Spleen (tissue), 7 donors: ENCODE results near the gene SF3B5.

Experiments
- CTCF ChIP-seq, 11 experiments: fragments of 200-600 bp in 7 of 11; fragments of 450-650 bp in 4 of 11; sonication (generic) in 4 of 11; IDR thresholded peaks in 8 of 11; conservative IDR thresholded peaks in 3 of 11; 1 replicate in 7 of 11; 2 replicates in 4 of 11; pipeline versions ENCODE4 v1.4.0 to v1.8.0; 2016 to 2021; ENCODE audit warnings: antibody characterized with exemption in 11 of 11, inconsistent platforms in 4 of 11, mild to moderate bottlenecking in 1 of 11
- POLR2A ChIP-seq, 3 donors: fragments of 450-650 bp; IDR thresholded peaks; one replicate each; pipeline ENCODE4 v1.5.1; 2017; ENCODE audit warnings: antibody characterized with exemption in 3 of 3, mild to moderate bottlenecking in 1 of 3
- donor health status: DM: no; HTN: no; CAD: no; lungs with moderate emphysema.
- donor health status: DM: no; HTN: no; CAD: no.
- donor health status: DM: no; HTN: no; CAD: no.

GRCh38 chr6:144095134-144096002, at the start of gene SF3B5:
- TF ChIP-seq CTCF (IDR thresholded peaks at IDR 0.05 in 8 of 11, conservative IDR thresholded peaks at IDR 0.05 in 3 of 11), result peak in 4 of 11 experiments; percentile 7 to 37 (median 17)
- TF ChIP-seq POLR2A (IDR thresholded peaks at IDR 0.05), result peak; percentile 61 to 73 (median 64)
